ENCODE results near the gene LRSAM1.
"Not testable (repeated sequence)": the region's sequence is repeated elsewhere in the genome, so short reads cannot be mapped to it uniquely, and the experiment has no call there.

Gene LRSAM1

DNA sequence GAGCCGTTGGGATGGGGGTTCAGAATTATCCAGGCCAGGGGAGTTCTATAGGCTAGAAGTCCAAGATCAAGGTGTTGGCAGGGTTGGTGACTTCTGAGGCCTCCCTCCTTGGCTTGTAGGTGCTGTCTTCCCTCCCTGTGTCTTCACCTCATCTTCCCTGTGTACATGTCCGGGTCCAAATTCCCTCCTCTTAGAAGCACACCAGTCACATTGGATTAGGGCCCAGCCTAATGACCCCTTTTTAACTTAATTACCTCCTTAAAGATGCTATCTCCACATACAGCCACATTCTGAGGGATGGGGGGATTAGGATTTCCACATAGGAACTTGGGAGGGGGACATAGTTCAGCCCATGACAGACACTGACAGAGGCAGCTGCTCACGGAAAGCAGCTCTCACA is 12.1 kb downstream of the LRSAM1 start:
- DNase-seq = no peak

DNA sequence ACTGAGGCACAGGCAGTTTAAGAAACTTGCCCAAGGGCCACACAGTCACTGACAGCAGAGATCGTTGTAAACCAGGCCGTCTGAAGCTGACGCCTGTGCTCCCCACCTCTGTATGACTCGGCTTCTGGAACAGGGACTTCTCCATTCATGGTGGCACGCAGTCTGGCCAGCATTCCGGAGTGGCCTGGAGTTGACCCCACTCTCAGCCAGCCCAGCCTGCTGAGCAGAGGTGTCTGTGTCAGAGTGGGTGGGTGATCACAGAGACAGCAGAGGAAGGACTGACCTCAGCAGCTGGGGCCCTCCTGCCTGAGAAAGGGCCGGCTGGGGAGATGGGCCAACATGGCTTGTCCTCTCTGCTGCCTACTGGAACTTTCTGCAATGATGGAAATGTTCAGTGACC is 12.6 kb downstream of the LRSAM1 start:
- no peak for DNase-seq

DNA sequence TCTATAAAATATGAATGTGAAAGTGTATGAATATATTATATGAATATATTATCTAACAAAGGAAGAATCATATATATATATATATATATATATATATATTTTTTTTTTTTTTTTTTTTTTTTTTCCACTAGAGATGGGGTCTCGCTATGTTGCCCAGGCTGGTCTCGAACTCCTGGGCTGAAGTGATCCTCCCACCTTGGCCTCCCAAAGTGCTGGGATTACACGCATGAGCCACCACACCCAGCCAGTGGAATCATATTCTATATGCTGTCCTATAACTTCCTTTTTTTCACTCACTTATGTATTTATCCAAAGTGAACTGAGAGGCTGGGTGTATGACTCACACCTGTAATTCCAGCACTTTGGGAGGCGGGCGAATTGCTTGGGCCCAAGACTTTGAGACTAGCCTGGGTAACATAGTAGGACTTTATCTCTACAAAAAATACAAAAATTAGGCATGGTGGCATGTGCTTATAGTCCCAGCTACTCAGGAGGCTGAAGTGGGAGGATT is 15.2 kb downstream of the LRSAM1 start:
- not testable (repeated sequence) for DNase-seq

DNA sequence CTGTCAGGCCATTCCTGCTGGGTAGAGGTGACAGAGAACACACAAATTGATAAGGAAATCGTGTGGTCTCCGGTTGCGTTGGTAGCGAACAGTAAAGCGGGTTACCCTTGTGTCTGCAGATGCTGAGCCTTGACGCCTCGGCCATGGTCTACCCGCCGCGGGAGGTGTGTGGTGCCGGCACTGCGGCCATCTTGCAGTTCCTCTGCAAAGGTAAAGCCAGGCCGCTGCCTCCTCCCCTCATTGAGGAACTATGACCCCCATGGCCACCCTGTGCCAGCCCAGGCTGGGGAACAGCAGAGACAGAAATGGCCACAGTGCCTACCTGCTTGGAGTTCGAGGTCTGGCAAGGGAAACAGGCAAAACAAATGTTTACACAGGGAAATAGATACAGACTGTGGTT is 16.3 kb downstream of the LRSAM1 start:
- DNase-seq = no peak

DNA sequence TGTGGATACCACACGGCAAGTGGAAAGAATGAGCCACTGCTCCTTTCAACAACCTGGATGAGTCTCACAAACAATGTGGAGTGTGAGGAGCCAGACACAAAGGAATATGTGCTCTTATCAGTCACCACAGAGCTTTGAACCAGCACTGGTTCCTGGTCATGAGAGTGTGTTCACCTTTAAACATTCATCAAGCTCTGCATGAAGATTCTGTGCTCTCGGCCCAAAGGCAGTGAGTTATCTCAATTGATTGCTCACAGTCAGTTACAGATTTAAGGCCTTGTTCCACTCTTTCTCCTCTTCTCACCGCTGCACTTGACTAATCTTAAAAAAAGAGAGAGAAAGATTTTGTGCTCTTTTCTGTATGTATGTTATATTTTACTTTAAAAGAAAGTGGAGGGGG is 19.4 kb downstream of the LRSAM1 start:
- DNase-seq = no peak

DNA sequence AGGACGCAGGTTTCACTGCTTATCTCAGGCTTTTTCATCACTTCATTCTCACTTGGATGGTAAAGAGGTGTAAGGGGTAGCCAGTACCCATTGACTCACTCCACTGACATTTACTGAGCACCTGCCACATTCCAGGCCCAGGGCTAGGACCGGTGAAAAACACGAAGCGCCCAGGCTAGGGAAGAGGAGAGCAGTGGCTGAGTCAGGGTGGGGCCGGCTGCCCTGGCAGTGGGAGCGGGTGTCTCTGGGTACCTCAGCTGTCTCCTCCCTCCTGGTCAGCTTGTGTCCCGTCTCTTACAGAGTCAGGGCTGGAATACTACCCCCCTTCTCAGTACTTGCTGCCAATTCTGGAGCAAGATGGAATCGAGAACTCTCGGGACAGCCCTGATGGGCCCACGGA is 22.2 kb downstream of the LRSAM1 start:
- no peak for DNase-seq

DNA sequence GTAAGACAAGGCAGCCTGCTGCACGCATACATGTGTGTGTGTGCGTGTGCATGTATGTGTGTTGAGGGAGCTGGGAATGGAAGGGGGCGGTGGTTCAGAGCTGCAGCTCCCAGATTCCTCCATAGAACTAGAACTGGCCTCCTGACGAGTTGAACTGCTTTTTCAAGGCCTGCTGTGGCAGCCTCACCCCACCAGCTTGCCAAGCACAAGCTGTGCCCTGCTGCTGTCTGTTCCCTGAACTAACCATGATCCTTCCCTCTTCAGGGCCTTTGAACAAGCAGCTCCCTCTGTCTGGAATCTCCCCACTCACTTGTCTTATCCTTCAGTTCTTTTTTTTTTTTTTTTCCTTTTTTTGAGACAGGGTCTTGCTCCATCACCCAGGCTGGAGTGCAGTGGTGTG is 22.6 kb downstream of the LRSAM1 start:
- DNase-seq = no peak

DNA sequence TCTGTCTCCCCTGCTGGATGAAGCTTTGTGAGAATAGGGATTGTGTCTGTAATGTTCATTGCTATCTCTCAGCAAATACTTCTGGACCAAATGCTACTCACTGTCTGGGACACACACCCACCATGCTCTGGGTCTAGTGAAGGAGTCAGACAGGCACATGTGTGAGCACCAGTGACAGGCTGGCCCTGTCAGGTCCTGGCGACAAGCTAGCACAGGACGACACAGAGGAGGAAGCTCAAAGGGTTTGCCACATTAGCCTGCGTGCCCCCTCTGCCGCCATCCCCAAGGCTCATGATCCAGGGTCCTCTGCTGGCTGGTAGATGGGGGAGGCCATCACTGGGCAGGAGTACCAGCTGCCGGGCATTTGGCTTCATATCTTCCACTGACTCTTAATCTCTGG is 23.3 kb downstream of the LRSAM1 start:
- no peak for DNase-seq

DNA sequence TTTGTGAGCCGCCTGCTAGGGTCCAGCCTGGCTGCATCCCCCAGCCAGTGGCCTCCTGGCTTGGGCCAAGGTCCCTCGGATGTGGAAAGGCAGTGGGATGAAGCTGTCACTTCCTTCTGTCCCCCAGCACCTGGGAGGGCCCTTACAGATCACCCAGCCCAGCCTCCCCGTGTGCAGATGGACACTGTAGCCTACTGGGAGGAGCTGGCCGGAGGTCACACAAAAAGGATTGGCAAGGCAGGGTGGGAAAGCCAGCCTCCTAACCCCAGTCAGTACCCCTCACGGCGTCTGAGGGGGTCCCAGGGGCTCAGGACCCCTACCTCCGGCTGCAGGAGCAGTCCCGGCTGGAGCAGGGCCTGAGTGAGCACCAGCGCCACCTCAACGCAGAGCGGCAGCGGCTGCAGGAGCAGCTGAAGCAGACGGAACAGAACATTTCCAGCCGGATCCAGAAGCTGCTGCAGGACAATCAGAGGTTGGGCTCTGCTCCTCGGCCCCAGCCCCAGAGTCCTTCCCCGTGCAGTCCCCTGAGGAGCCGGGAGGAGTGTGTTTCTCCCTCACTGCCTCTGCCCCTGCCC is 28.3 kb downstream of the LRSAM1 start:
- no peak for DNase-seq

DNA sequence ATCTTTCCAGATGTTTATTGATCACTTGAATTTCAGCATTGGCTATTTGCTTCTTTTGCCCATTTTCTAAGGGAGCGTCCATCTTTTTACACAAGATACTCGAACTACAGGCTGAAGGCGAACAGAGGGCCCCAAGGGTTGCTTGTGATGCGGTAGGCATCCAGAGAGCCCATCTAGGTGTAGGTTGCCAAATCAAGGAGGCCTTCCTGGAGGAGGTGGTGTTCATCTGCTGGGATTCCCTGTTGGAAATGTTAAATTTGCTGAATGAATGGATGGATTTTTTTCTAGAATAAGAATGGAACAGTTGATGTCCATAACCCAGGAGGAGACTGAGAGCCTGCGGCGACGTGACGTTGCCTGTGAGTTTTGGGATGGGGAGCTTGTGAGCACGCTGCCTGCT is 31.4 kb downstream of the LRSAM1 start:
- no peak for DNase-seq

- no peak for DNase-seq
Measured at GRCh38 chr9:127485995-127486394, 34.7 kb downstream of the LRSAM1 start.

DNA sequence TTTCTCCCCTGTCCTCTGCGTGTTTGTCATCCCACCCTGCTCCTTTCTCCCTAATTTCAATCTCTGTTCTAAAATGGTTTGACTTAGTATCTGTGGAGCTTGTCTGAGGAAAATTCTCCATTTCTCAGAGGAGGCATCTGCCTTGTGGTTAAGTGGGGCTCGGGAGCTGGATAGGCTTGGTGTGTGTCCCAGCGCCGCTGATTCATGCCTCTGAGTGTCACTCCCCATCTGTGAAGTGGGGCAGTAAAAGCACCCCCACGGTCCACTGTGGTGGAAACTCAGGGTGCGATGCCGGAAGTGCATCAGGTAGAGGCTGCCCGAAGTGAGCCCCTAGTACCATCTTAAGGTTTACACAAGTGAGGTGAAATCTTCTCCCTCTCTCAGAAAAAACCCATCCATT is 37.6 kb downstream of the LRSAM1 start:
- DNase-seq = no peak

GRCh38 chr9:127489471-127490115 is 38.3 kb downstream of the LRSAM1 start:
- DNase-seq = no peak

- no peak for DNase-seq
Measured at GRCh38 chr9:127490535-127491230, 39.4 kb downstream of the LRSAM1 start.

- DNase-seq = no peak
Measured at GRCh38 chr9:127491516-127491915, 40.2 kb downstream of the LRSAM1 start.

DNA sequence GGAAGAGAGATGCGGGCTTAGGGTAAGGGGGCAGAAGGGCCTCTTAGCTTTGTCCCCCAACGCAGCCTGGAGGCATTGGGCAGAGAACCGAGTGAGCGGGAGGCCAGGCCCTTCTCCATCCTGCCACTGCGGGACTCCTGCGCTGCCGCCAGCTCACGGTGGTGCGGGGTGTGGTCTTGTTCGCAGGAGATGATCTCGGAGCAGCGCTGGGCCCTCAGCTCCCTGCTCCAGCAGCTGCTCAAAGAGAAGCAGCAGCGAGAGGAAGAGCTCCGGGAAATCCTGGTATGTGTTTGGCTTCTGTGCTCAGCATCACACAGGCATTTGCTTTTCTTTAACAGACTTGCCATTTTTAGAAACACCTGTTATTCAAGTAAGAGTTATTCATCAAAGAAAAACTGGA is 41.3 kb downstream of the LRSAM1 start:
- DNase-seq = no peak

DNA sequence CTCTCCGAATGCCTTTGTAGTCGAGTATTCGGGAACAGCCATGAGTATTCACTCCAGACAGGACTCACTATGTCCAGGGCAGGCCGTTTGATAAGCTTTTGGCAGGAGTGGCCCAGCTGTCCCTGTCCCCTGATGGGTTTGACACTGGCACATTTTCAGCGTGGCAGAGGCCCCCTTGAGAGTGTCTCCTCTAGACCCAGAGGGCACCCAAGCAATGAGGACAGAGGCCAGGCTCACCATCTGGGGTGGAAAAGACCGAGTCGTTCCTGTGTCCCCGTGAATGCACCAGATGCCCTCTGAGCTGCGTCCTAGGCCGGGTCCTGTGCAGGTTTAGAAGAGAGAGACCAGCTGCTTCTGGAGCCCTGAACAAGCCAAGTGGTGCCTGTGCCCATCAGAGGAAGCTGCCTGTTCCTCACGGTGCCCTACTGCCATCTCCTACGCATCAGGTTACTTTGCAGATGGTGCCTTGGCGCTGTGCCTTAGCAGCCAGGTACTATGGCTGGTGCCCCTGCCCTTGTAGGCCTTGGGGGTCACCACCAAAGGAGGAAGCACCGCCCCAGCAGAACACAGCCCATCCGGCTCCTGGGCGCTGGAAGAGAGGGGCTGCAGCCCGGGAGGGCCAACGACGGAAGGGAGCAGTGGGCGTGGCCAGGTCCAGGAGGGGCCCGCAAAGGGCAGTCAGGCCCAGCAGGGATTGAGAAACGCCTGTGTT is 42.4 kb downstream of the LRSAM1 start:
- DNase-seq = no peak

DNA sequence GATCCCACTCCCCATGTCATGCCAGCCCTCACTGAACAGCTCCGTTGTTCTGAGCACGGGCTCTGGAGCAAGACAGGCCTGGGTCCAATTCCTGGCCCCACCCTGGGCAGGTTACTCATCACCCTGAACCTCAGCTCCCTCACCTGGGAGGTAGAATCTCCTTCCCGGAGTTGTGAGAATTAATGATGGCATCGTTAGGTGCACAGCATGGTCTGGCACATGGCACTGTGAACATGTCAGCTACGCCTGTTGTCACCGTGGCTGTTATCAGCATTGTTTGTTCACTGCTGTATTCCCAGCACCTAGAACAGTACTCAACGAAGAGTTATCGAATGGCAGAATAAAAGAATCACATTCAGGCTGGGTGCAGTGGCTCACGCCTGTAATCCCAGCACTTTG is 43.0 kb downstream of the LRSAM1 start:
- DNase-seq = no peak

- DNase-seq = no peak
Measured at GRCh38 chr9:127495884-127496555, 44.7 kb downstream of the LRSAM1 start.

DNA sequence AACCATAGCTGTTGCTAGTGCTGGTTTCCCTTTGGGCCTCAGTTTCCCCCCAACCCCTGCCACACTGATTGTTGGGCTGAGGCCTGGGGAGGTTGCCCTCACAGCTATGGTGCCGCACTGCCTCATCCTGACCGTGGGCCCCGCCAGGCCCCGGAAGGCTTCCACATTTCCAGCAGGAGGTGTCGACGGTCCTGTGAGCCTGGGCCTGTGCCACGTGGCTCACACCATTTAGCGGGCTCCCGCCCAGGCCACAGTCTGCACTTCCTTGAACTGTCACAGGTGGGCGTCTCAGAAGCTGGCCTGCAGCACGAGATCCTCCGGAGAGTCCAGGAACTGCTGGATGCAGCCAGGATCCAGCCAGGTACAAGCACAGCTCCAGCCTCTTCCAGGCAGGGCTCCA is 45.7 kb downstream of the LRSAM1 start:
- DNase-seq = no peak

- no peak for DNase-seq
Measured at GRCh38 chr9:127497656-127498290, 46.5 kb downstream of the LRSAM1 start.

DNA sequence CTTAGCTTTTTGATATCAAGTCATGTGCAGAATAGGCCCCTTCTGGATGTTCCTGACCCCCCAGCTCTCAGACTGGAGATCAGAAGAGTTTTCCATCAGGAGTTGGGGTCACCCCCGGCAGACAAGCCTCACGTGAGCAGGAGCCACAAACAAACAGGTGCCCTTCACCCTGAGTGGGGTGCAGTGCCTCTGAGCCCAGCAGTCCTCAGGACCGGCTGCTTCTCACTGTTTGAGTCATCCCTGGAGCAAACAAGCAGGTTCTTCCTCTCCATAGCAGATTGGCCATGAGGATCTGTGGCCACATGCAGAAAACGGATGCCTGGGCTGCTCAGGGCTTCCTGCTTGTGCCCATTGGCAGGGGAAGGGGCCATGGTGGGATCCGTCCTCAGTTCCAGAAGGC is 47.0 kb downstream of the LRSAM1 start:
- DNase-seq = no peak

GRCh38 chr9:127500399-127500798 is 49.1 kb downstream of the LRSAM1 start:
- no peak for DNase-seq
